ENCODE measurements around the gene AHCYL2. TPM values are rescaled to one million over a fixed set of nuclear protein-coding genes. Genes with fewer than 3 reads are reported as not detected.

AHCYL2 gene
- total RNA-seq, 1 experiment from 2014 or later = 23.2 TPM

DNA sequence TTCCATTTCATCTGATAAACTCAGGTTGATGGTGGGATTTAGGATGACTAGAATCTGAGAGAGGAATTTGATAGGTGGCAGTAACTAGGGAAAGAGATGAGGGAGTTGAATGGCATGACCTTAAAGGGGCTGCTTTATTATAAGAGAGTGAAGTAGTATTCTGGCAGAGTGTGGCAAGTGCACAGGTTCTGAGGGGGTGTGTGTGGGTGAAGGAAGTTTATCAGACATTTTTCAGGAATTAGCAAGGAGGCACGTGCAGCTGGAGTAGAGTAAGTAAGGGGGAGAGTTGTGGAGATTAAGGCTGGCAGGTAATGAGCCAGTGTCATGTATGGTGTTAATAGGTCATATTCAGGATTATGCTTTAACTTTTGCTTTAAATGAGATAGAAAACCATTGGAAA, 40.5 kb downstream of the AHCYL2 start:
- Mint-ChIP-seq H3K4me3 (no peak overlapping the region), H3K4me1 (peaks cover 16 to 19% of the 10 kb centered on the region in 2 experiments), H3K27ac (no peak overlapping the region), H3K9me3 (no peaks in the 10 kb centered on the region), H3K27me3 (ENCODE audit: low read depth) (no peaks in the 10 kb centered on the region), H3K36me3 (ENCODE audit: insufficient read depth in 1 of 3, low read depth in 3 of 3) (no peaks in the 10 kb centered on the region; a peak in 1 of 7 replicates)
- no peak overlapping the region for H2BK5ac ChIP-seq (ENCODE audit: insufficient read length, low read length)
- no peaks in the 10 kb centered on the region for H3K79me1 ChIP-seq (ENCODE audit: insufficient read depth, low read depth, low read length, poor library complexity, severe bottlenecking)
- H2BK120ac ChIP-seq (ENCODE audit: low read depth, low read length, poor library complexity, severe bottlenecking) = no peak overlapping the region
- H3T11ph ChIP-seq (ENCODE audit: low read length) = no peak overlapping the region
- H3K56ac ChIP-seq (ENCODE audit: insufficient read length, low read depth, low read length) = no peak overlapping the region
- no peak overlapping the region for H3K27ac ChIP-seq (ENCODE audit: insufficient read length, low read depth, low read length)
- H4K20me1 ChIP-seq (ENCODE audit: control insufficient read depth, insufficient read depth, insufficient read length) = no peaks in the 10 kb centered on the region
- TF ChIP-seq, protein P1, sequence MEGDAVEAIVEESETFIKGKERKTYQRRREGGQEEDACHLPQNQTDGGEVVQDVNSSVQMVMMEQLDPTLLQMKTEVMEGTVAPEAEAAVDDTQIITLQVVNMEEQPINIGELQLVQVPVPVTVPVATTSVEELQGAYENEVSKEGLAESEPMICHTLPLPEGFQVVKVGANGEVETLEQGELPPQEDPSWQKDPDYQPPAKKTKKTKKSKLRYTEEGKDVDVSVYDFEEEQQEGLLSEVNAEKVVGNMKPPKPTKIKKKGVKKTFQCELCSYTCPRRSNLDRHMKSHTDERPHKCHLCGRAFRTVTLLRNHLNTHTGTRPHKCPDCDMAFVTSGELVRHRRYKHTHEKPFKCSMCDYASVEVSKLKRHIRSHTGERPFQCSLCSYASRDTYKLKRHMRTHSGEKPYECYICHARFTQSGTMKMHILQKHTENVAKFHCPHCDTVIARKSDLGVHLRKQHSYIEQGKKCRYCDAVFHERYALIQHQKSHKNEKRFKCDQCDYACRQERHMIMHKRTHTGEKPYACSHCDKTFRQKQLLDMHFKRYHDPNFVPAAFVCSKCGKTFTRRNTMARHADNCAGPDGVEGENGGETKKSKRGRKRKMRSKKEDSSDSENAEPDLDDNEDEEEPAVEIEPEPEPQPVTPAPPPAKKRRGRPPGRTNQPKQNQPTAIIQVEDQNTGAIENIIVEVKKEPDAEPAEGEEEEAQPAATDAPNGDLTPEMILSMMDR (conservative IDR thresholded peaks at IDR 0.05) = no peak
- H3K14ac ChIP-seq (ENCODE audit: insufficient read depth, low read length) = no peak overlapping the region
- H4K5ac ChIP-seq (ENCODE audit: insufficient read length, low read depth, low read length) = no peak overlapping the region
- no peak overlapping the region for H3K9ac ChIP-seq (ENCODE audit: extremely low read depth, insufficient read length, low read length)
- H3K9me3 ChIP-seq (ENCODE audit: control insufficient read depth, low read depth, low read length) = no peaks in the 10 kb centered on the region
- no CpG with 5 or more reads among the region's 1 CpG for WGBS (ENCODE audit: extremely low coverage, insufficient read length, low lambda C conversion rate)
- no peaks in the 10 kb centered on the region for H3K27me3 ChIP-seq (ENCODE audit: insufficient read depth, low read length)
- H2AK5ac ChIP-seq (ENCODE audit: insufficient read length, low read length) = no peak overlapping the region
- H3K4ac ChIP-seq (ENCODE audit: low read depth, low read length) = no peak overlapping the region
- H3K4me1 ChIP-seq (ENCODE audit: insufficient read depth, low read length) = no peaks in the 10 kb centered on the region; the same call in 1 of the 2 replicates
- H4K8ac ChIP-seq (replicated peaks; ENCODE audit: insufficient read length, low read depth, low read length) = no peak overlapping the region
- H4K91ac ChIP-seq (ENCODE audit: insufficient read length, low read depth, low read length) = no peak overlapping the region
- no peak overlapping the region for H3K23ac ChIP-seq (ENCODE audit: insufficient read length, low read depth, low read length)
- H2BK20ac ChIP-seq (ENCODE audit: low read depth, low read length, poor library complexity, severe bottlenecking) = no peak overlapping the region
- H3K18ac ChIP-seq (ENCODE audit: insufficient read length, low read depth, low read length) = no peak overlapping the region
- H2AFZ ChIP-seq (ENCODE audit: low read length) = no peak overlapping the region
- no peaks in the 10 kb centered on the region; the same call in 1 of the 2 replicates for H3K79me2 ChIP-seq (ENCODE audit: insufficient read depth, low read length)
- no peaks in the 10 kb centered on the region for H3K23me2 ChIP-seq (ENCODE audit: insufficient read length, low read depth, low read length, poor library complexity, severe bottlenecking)
- DNase-seq = no peak
- H3K4me2 ChIP-seq (ENCODE audit: insufficient read depth, insufficient read length, low read length) = no peak overlapping the region
- H2BK15ac ChIP-seq (ENCODE audit: low read depth, low read length) = no peak overlapping the region
- H2BK12ac ChIP-seq (ENCODE audit: insufficient read length, low read depth, low read length) = no peak overlapping the region

Data from H9 (cell line).